Mucosa of descending colon (tissue), 3 donors: Measurements from ENCODE around the gene CDC42. TPM values are rescaled to one million over a fixed set of nuclear protein-coding genes. Genes with fewer than 3 reads are reported as not detected.

Experiments used
- ATAC-seq: fragments of 200-7000 bp; cut with Tn5 transposase; one replicate; pipeline ENCODE4 v1.9.1; 2020; ENCODE audit warnings: mild to moderate bottlenecking, moderate library complexity
- DNase-seq, 3 donors: peaks; one replicate each; pipeline ENCODE4 v3.0.0-alpha.2; 2020
- H3K36me3 ChIP-seq: fragments of 200-600 bp; one replicate; pipeline ENCODE4 v1.8.0; 2021; ENCODE audit warnings: low read depth, mild to moderate bottlenecking
- H3K4me1 ChIP-seq: fragments of 200-600 bp; one replicate; pipeline ENCODE4 v1.8.0; 2021; ENCODE audit warnings: low read depth, mild to moderate bottlenecking
- H3K4me3 ChIP-seq: fragments of 200-600 bp; one replicate; pipeline ENCODE4 v1.8.0; 2021; ENCODE audit warnings: mild to moderate bottlenecking
- H3K9me3 ChIP-seq: fragments of 200-600 bp; one replicate; pipeline ENCODE4 v1.8.0; 2021; ENCODE audit warnings: mild to moderate bottlenecking
- CTCF ChIP-seq: fragments of 200-600 bp; IDR thresholded peaks from one replicate; pipeline ENCODE4 v1.8.0; 2022; ENCODE audit warnings: antibody characterized with exemption, mild to moderate bottlenecking
- intact Hi-C, 2 donors: fragments of 100-400 bp; cut with DNase I in 1 of 2; cut with micrococcal nuclease in 1 of 2; formaldehyde crosslinking; loops; one replicate each; pipeline versions ENCODE4 v1.11.0 to v1.11.1; 2022; cut with DNase I, micrococcal nuclease
- total RNA-seq, 3 donors: library from RNA; stranded (reverse); fragmentation: NEBNext Ultra II Directional in 2 of 3; extraction: Animal tissue kit (Norgen Biotek cat#: 25700) in 2 of 3; gene quantifications; one replicate each; pipeline versions ENCODE4 v1.2.1 to v1.2.4, GENCODE V29; 2021 to 2023
- donor health status: DM: no; HTN: no; CAD: no; lungs with moderate emphysema.
- donor health status: DM: no; HTN: no; CAD: no.
- donor health status: DM: no; HTN: yes; CAD: no.

Gene CDC42
- total RNA-seq, 3 donors from 2014 or later = 231 to 292 (median 282) TPM

- H3K4me1 ChIP-seq = no peaks in the 10 kb centered on the region
- no peaks in the 10 kb centered on the region for H3K36me3 ChIP-seq
- no peak for TF ChIP-seq CTCF
- no peak overlapping the region for H3K4me3 ChIP-seq
- no peaks in the 10 kb centered on the region for H3K9me3 ChIP-seq
- ATAC-seq = no peak
- DNase-seq = no peak
- intact Hi-C loops = loop anchor here in 1 of 2 donors (5.0 to 10.0 kb wide), 2 partner anchors 144 to 286 kb away; no protein-coding TSS in a partner anchor
Observed at GRCh38 chr1:22131062-22131461, 78.6 kb downstream of the CDC42 start.

GRCh38 chr1:22131875-22132486, 79.5 kb downstream of the CDC42 start:
- H3K4me3 ChIP-seq = no peak overlapping the region
- DNase-seq = peak in 2 of 3 donors; percentile 60 to 77
- TF ChIP-seq CTCF = peak; percentile 66
- H3K4me1 ChIP-seq = no peaks in the 10 kb centered on the region
- no peaks in the 10 kb centered on the region for H3K36me3 ChIP-seq
- H3K9me3 ChIP-seq = no peaks in the 10 kb centered on the region
- peak; percentile 67 for ATAC-seq
- intact Hi-C loops = loop anchor here in 1 of 2 donors (5.0 to 10.0 kb wide), 2 partner anchors 143 to 285 kb away; no protein-coding TSS in a partner anchor

GRCh38 chr1:22132517-22133235, 80.2 kb downstream of the CDC42 start:
- H3K36me3 ChIP-seq = no peaks in the 10 kb centered on the region
- H3K4me1 ChIP-seq = peaks cover 3% of the 10 kb centered on the region
- H3K9me3 ChIP-seq = no peaks in the 10 kb centered on the region
- ATAC-seq (no peak), DNase-seq (no peak)
- intact Hi-C loops = loop anchor here in 1 of 2 donors (5.0 to 10.0 kb wide), 2 partner anchors 142 to 285 kb away; no protein-coding TSS in a partner anchor
- no peak overlapping the region for H3K4me3 ChIP-seq
- no peak for TF ChIP-seq CTCF

GRCh38 chr1:22133247-22133930, 80.9 kb downstream of the CDC42 start:
- H3K36me3 ChIP-seq = no peaks in the 10 kb centered on the region
- ATAC-seq (no peak), DNase-seq (no peak)
- intact Hi-C loops = loop anchor here in 1 of 2 donors (5.0 to 10.0 kb wide), 2 partner anchors 141 to 284 kb away; no protein-coding TSS in a partner anchor
- H3K4me1 ChIP-seq = peaks cover 3% of the 10 kb centered on the region
- no peak overlapping the region for H3K4me3 ChIP-seq
- TF ChIP-seq CTCF = no peak
- no peaks in the 10 kb centered on the region for H3K9me3 ChIP-seq

- TF ChIP-seq CTCF = no peak
- DNase-seq = no peak
- H3K4me3 ChIP-seq = no peak overlapping the region
- ATAC-seq = no peak
- H3K36me3 ChIP-seq = no peaks in the 10 kb centered on the region
- H3K9me3 ChIP-seq = no peaks in the 10 kb centered on the region
- H3K4me1 ChIP-seq = peaks cover 3% of the 10 kb centered on the region
- intact Hi-C loops = loop anchor here in 1 of 2 donors (5.0 to 10.0 kb wide), 2 partner anchors 141 to 283 kb away; no protein-coding TSS in a partner anchor
Observed at GRCh38 chr1:22133931-22134324, 81.4 kb downstream of the CDC42 start.
